Gastroesophageal sphincter (tissue), 3 donors: ENCODE data around the gene CDH1.

Experiments used
- EP300 ChIP-seq: sonication (generic); formaldehyde crosslinking; IDR thresholded peaks from one replicate; pipeline ENCODE4 v1.6.1; 2017; ENCODE audit warnings: antibody characterized with exemption, mild to moderate bottlenecking
- POLR2A ChIP-seq, 2 donors: fragments of 450-650 bp; IDR thresholded peaks; one replicate each; pipeline ENCODE4 v1.6.1; 2017; ENCODE audit warnings: antibody characterized with exemption in 2 of 2, mild to moderate bottlenecking in 2 of 2, moderate library complexity in 1 of 2
- TF ChIP-seq, protein P1 (sequence below), 4 experiments: fragments of 200-600 bp in 2 of 4; fragments of 450-650 bp in 2 of 4; sonication (generic) in 1 of 4; IDR thresholded peaks; one replicate each; pipeline ENCODE4 v1.5.1; 2017 to 2019; ENCODE audit warnings: antibody characterized with exemption in 4 of 4, mild to moderate bottlenecking in 2 of 4, moderate library complexity in 2 of 4

DNA sequence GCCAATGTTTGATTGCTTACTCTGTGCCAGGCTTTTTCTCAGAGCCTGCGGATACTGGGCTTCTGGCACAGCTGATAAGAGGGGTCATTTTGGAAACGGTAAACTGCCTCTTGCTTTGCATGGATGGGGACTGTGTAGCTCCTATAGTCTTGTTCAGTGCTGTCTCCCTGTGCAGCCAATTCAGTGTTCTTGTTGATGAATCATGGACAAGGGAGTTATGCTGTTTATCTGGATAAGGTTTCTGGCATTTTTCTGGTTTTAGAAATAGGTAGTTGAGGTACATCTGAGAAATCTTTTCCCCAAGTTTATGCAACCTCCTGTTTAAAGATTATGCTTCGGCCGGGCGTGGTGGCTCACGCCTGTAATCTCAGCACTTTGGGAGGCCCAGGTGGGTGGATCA is 89.6 kb downstream of the CDH1 start:
- TF ChIP-seq, protein P1, sequence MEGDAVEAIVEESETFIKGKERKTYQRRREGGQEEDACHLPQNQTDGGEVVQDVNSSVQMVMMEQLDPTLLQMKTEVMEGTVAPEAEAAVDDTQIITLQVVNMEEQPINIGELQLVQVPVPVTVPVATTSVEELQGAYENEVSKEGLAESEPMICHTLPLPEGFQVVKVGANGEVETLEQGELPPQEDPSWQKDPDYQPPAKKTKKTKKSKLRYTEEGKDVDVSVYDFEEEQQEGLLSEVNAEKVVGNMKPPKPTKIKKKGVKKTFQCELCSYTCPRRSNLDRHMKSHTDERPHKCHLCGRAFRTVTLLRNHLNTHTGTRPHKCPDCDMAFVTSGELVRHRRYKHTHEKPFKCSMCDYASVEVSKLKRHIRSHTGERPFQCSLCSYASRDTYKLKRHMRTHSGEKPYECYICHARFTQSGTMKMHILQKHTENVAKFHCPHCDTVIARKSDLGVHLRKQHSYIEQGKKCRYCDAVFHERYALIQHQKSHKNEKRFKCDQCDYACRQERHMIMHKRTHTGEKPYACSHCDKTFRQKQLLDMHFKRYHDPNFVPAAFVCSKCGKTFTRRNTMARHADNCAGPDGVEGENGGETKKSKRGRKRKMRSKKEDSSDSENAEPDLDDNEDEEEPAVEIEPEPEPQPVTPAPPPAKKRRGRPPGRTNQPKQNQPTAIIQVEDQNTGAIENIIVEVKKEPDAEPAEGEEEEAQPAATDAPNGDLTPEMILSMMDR (IDR thresholded peaks at IDR 0.05): no peak
- TF ChIP-seq EP300 (no peak), POLR2A (IDR thresholded peaks at IDR 0.05) (no peak)
